GM12878 (cell line): Measurements from ENCODE around the gene GSTP1. TPM values are rescaled to one million over a fixed set of nuclear protein-coding genes. Genes with fewer than 3 reads are reported as not detected.

Source experiments
- BACH1 ChIP-seq: fragments of 450-650 bp; IDR thresholded peaks from 2 replicates; pipeline ENCODE4 v1.6.1; 2017; ENCODE audit warnings: mild to moderate bottlenecking, borderline replicate concordance
- BCLAF1 ChIP-seq: fragments of 450-650 bp; IDR thresholded peaks from 2 replicates; pipeline ENCODE4 v1.6.1; 2017; ENCODE audit warnings: antibody characterized with exemption, mild to moderate bottlenecking, moderate library complexity
- CBFB ChIP-seq: IDR thresholded peaks from 2 replicates; pipeline ENCODE4 v1.6.1; 2016; ENCODE audit warnings: antibody characterized with exemption, low read depth
- CHD2 ChIP-seq: IDR thresholded peaks from 2 replicates; pipeline ENCODE4 v1.6.1; 2011; ENCODE audit warnings: low read depth, low read length, improper control_type of control experiment, borderline replicate concordance
- GATAD2B ChIP-seq: fragments of 450-650 bp; conservative IDR thresholded peaks from 2 replicates; pipeline ENCODE4 v1.6.1; 2017; ENCODE audit warnings: low read depth, mild to moderate bottlenecking, moderate library complexity
- IKZF1 ChIP-seq: fragments of 450-650 bp; conservative IDR thresholded peaks from 2 replicates; pipeline ENCODE4 v1.6.1; 2017; ENCODE audit warnings: antibody characterized with exemption, mild to moderate bottlenecking
- IRF4 ChIP-seq: IDR thresholded peaks from 2 replicates; pipeline ENCODE4 v1.6.1; 2011; ENCODE audit warnings: low read depth, low read length
- MEF2A ChIP-seq: IDR thresholded peaks from 2 replicates; pipeline ENCODE4 v1.6.1; 2011; ENCODE audit warnings: low read depth, mild to moderate bottlenecking, low read length, moderate library complexity; ENCODE audit not compliant: insufficient read depth
- MXI1 ChIP-seq: fragments of 150-350 bp; IDR thresholded peaks from 2 replicates; pipeline ENCODE4 v1.6.1; 2011; ENCODE audit warnings: low read depth, mild to moderate bottlenecking, inconsistent platforms, low read length, improper control_type of control experiment
- NFYB ChIP-seq: IDR thresholded peaks from 2 replicates; pipeline ENCODE4 v1.6.1; 2011; ENCODE audit warnings: low read depth, mild to moderate bottlenecking, low read length, improper control_type of control experiment, moderate library complexity; ENCODE audit not compliant: insufficient read depth
- NR2C1 ChIP-seq: fragments of 450-650 bp; IDR thresholded peaks from 2 replicates; pipeline ENCODE4 v1.6.1; 2017; ENCODE audit warnings: antibody characterized with exemption, mild to moderate bottlenecking, moderate library complexity
- PML ChIP-seq: IDR thresholded peaks from 2 replicates; pipeline ENCODE4 v1.6.1; 2012; ENCODE audit warnings: low read length, inconsistent platforms
- POLR2A ChIP-seq: IDR thresholded peaks from 2 replicates; pipeline ENCODE4 v1.6.1; 2011; ENCODE audit warnings: low read depth, mild to moderate bottlenecking, low read length
- POLR2AphosphoS2 ChIP-seq: IDR thresholded peaks from 2 replicates; pipeline ENCODE4 v1.6.1; 2011; ENCODE audit warnings: low read depth, mild to moderate bottlenecking, low read length, improper control_type of control experiment, moderate library complexity
- RB1 ChIP-seq: fragments of 450-650 bp; formaldehyde crosslinking; IDR thresholded peaks from 2 replicates; pipeline ENCODE4 v1.6.1; 2017; ENCODE audit warnings: mild to moderate bottlenecking, borderline replicate concordance
- RELB ChIP-seq: fragments of 450-650 bp; IDR thresholded peaks from 2 replicates; pipeline ENCODE4 v1.6.1; 2017; ENCODE audit warnings: low read depth, mild to moderate bottlenecking, moderate library complexity
- SREBF2 ChIP-seq: IDR thresholded peaks from 2 replicates; pipeline ENCODE4 v1.6.1; 2012; ENCODE audit warnings: mild to moderate bottlenecking, low read length
- TCF3 ChIP-seq: IDR thresholded peaks from 2 replicates; pipeline ENCODE4 v1.6.1; 2012; ENCODE audit warnings: low read depth, mild to moderate bottlenecking, low read length, borderline replicate concordance; ENCODE audit not compliant: insufficient read depth
- TCF7 ChIP-seq: IDR thresholded peaks from 2 replicates; pipeline ENCODE4 v1.6.1; 2014; ENCODE audit warnings: antibody characterized with exemption, borderline replicate concordance
- YBX1 ChIP-seq: fragments of 450-650 bp; IDR thresholded peaks from 2 replicates; pipeline ENCODE4 v1.6.1; 2016; ENCODE audit warnings: antibody characterized with exemption
- ZNF217 ChIP-seq: fragments of 450-650 bp; IDR thresholded peaks from 2 replicates; pipeline ENCODE4 v1.6.1; 2017; ENCODE audit warnings: antibody characterized with exemption, mild to moderate bottlenecking
- ZNF622 ChIP-seq: fragments of 450-650 bp; IDR thresholded peaks from 2 replicates; pipeline ENCODE4 v1.6.1; 2017; ENCODE audit warnings: mild to moderate bottlenecking, inconsistent platforms
- ZNF687 ChIP-seq: fragments of 450-650 bp; IDR thresholded peaks from 2 replicates; pipeline ENCODE4 v1.6.1; 2017; ENCODE audit warnings: mild to moderate bottlenecking, moderate library complexity
- polyA plus RNA-seq, 11 experiments: library from polyadenylated mRNA; depleted of rRNA in 4 of 11; unstranded in 6 of 11; stranded (reverse) in 5 of 11; fragments of >200 nt; fragmentation: Nextera tagmentation in 4 of 11; fragmentation: Illumina TruSeq in 1 of 11; extraction: Ambion mirVana in 4 of 11; extraction: Trizol in 1 of 11; gene quantifications; 1 replicate in 1 of 11; 2 replicates in 10 of 11; pipeline versions ENCODE4 v1.2.1 to v1.2.3, GENCODE V29; 2011 to 2016; ENCODE audit warnings: inconsistent platforms in 2 of 11, missing spikeins in 2 of 11, low read depth in 1 of 11
- total RNA-seq, 4 experiments: library from RNA; depleted of rRNA in 3 of 4; stranded (reverse); fragments of >200 nt in 3 of 4; fragmentation: Illumina TruSeq in 1 of 4; extraction: Trizol in 1 of 4; gene quantifications; 2 replicates each; pipeline versions ENCODE4 v1.2.1 to v1.2.3, GENCODE V29; 2013 to 2021

The GSTP1 gene
- total and polyA plus RNA-seq, 10 of the 15 experiments (the other 5 are each of a cell fraction or from before 2014, with no cell fraction given): 469 to 1,788 (median 955) TPM

GRCh38 chr11:67583247-67584204, at the start of gene GSTP1 (continued):
- TF ChIP-seq NR2C1 (no peak), ZNF622 (no peak), CBFB (peak; percentile 79), TCF3 (peak; percentile 79), TCF7 (no peak), MXI1 (peak; percentile 56), ZNF217 (peak; percentile 80; the same call in 1 of the 2 replicates), IKZF1 (peak; percentile 94), YBX1 (no peak), CHD2 (peak; percentile 56; the same call in 1 of the 2 replicates), BACH1 (peak; percentile 100), MEF2A (0 out of 2 replicates have a peak, but pooled peaks have one; percentile 14), IRF4 (no peak), POLR2AphosphoS2 (peak; percentile 97), RB1 (peak; percentile 91; the same call in 1 of the 2 replicates), NFYB (no peak), BCLAF1 (no peak), PML (peak; percentile 95), SREBF2 (no peak), POLR2A (peak; percentile 96), GATAD2B (peak; percentile 96), RELB (0 out of 2 replicates have a peak, but pooled peaks have one; percentile 23), ZNF687 (peak; percentile 91)
